IMR-90 (cell line): Measurements from ENCODE around the gene CST5. TPM values are rescaled to one million over a fixed set of nuclear protein-coding genes. Genes with fewer than 3 reads are reported as not detected.

Experiments used
- ATAC-seq: fragments of 200-7000 bp; cut with Tn5 transposase; 2 replicates; pipeline ENCODE4 v1.9.1; 2020; ENCODE audit warnings: low read depth, mild to moderate bottlenecking, moderate library complexity
- BruUV-seq: library from RNA; stranded (reverse); fragments of 400-500 nt; replicated peaks from 2 replicates; lab custom pipeline; 2021; lab: Mats Ljungman, UMichigan
- CTCF ChIA-PET: fragments of 300-600 bp; formaldehyde crosslinking; extraction: SDS; loops from one replicate; lab custom pipeline; 2021; ENCODE audit warnings: antibody characterized with exemption; lab: Yijun Ruan, JAX
- POLR2A ChIA-PET: fragments of 300-600 bp; sonication (Branson Sonifier 250); formaldehyde crosslinking; loops from one replicate; lab custom pipeline; 2022; ENCODE audit warnings: antibody characterized with exemption; ENCODE audit not compliant: unreplicated experiment; lab: Charles Lee
- DNase-seq: peaks from one replicate; pipeline ENCODE4 v3.0.0; 2013
- H2AFZ ChIP-seq: replicated peaks from 2 replicates; pipeline ENCODE3; 2013; ENCODE audit warnings: low read length, mild to moderate bottlenecking; ENCODE audit not compliant: poor library complexity
- H2AK5ac ChIP-seq: 2 replicates; pipeline ENCODE4 v1.6.1; 2013; ENCODE audit warnings: low read depth, low read length, inconsistent platforms
- H2AK9ac ChIP-seq: replicated peaks from 2 replicates; pipeline ENCODE3; 2013; ENCODE audit warnings: mild to moderate bottlenecking, low read depth, low read length, moderate library complexity; ENCODE audit not compliant: poor library complexity
- H2BK120ac ChIP-seq: 2 replicates; pipeline ENCODE4 v1.6.1; 2013; ENCODE audit warnings: low read depth, low read length, inconsistent platforms
- H2BK15ac ChIP-seq: 3 replicates; pipeline ENCODE4 v1.6.1; 2013; ENCODE audit warnings: low read depth, low read length, inconsistent platforms
- H2BK20ac ChIP-seq: 2 replicates; pipeline ENCODE4 v1.6.1; 2013; ENCODE audit warnings: low read depth, mild to moderate bottlenecking, inconsistent platforms, low read length, moderate library complexity
- H2BK5ac ChIP-seq: 2 replicates; pipeline ENCODE4 v1.6.1; 2013; ENCODE audit warnings: mild to moderate bottlenecking, low read depth, low read length, inconsistent platforms; ENCODE audit not compliant: poor library complexity, severe bottlenecking
- H3K14ac ChIP-seq: replicated peaks from 2 replicates; pipeline ENCODE4 v1.6.1; 2013; ENCODE audit warnings: low read depth, low read length, inconsistent platforms
- H3K18ac ChIP-seq: 2 replicates; pipeline ENCODE4 v1.6.1; 2013; ENCODE audit warnings: low read depth, low read length, control low read depth
- H3K23ac ChIP-seq: 2 replicates; pipeline ENCODE4 v1.6.1; 2013; ENCODE audit warnings: low read depth, low read length, inconsistent platforms
- H3K27ac ChIP-seq: 2 replicates; pipeline ENCODE4 v1.5.1; 2013; ENCODE audit warnings: mild to moderate bottlenecking, control low read depth, low read length; ENCODE audit not compliant: insufficient read depth
- H3K27me3 ChIP-seq: 2 replicates; pipeline ENCODE4 v1.6.1; 2013; ENCODE audit warnings: low read length; ENCODE audit not compliant: control insufficient read depth, insufficient read depth
- H3K36me3 ChIP-seq: 2 replicates; pipeline ENCODE4 v1.6.1; 2013; ENCODE audit warnings: low read length, mixed read lengths; ENCODE audit not compliant: control insufficient read depth, insufficient read depth
- H3K4ac ChIP-seq: 2 replicates; pipeline ENCODE4 v1.6.1; 2013; ENCODE audit warnings: low read depth, low read length, inconsistent platforms
- H3K4me1 ChIP-seq: 2 replicates; pipeline ENCODE4 v1.6.1; 2013; ENCODE audit warnings: low read length, mixed read lengths; ENCODE audit not compliant: control insufficient read depth, insufficient read depth
- H3K4me2 ChIP-seq: 2 replicates; pipeline ENCODE4 v1.6.1; 2013; ENCODE audit warnings: low read depth, mild to moderate bottlenecking, control low read depth, low read length, moderate library complexity
- H3K4me3 ChIP-seq: 2 replicates; pipeline ENCODE4 v1.5.1; 2013; ENCODE audit warnings: low read depth, mild to moderate bottlenecking, control low read depth, low read length, moderate library complexity; ENCODE audit not compliant: insufficient read depth
- H3K56ac ChIP-seq: 2 replicates; pipeline ENCODE4 v1.6.1; 2013; ENCODE audit warnings: low read length, inconsistent platforms; ENCODE audit not compliant: insufficient read depth; ENCODE audit errors: extremely low read depth
- H3K79me1 ChIP-seq, 2 experiments: 2 replicates each; pipeline ENCODE4 v1.6.1; 2013; ENCODE audit warnings: low read length in 2 of 2, inconsistent platforms in 1 of 2, low read depth in 1 of 2
- H3K9ac ChIP-seq: 2 replicates; pipeline ENCODE4 v1.6.1; 2013; ENCODE audit warnings: low read depth, low read length, control low read depth
- H3K9me1 ChIP-seq: 2 replicates; pipeline ENCODE4 v1.6.1; 2013; ENCODE audit warnings: low read length, inconsistent platforms; ENCODE audit not compliant: insufficient read depth
- H3K9me3 ChIP-seq: 2 replicates; pipeline ENCODE4 v1.6.1; 2013; ENCODE audit warnings: low read length; ENCODE audit not compliant: control insufficient read depth, insufficient read depth
- H4K20me1 ChIP-seq: 2 replicates; pipeline ENCODE4 v1.6.1; 2013; ENCODE audit warnings: low read length, inconsistent platforms; ENCODE audit not compliant: insufficient read depth
- H4K5ac ChIP-seq: 2 replicates; pipeline ENCODE4 v1.6.1; 2013; ENCODE audit warnings: mild to moderate bottlenecking, low read depth, low read length, control low read depth
- H4K8ac ChIP-seq, 2 experiments: 2 replicates each; pipeline ENCODE4 v1.6.1; 2013; ENCODE audit warnings: low read depth in 2 of 2, low read length in 2 of 2, control low read depth in 1 of 2, inconsistent platforms in 1 of 2
- H4K91ac ChIP-seq: 2 replicates; pipeline ENCODE4 v1.6.1; 2013; ENCODE audit warnings: low read depth, low read length, inconsistent platforms; ENCODE audit not compliant: insufficient read depth
- CEBPB ChIP-seq: IDR thresholded peaks from 2 replicates; pipeline ENCODE4 v1.6.1; 2012; ENCODE audit warnings: low read depth, low read length, improper control_type of control experiment
- CHD1 ChIP-seq: IDR thresholded peaks from 2 replicates; pipeline ENCODE4 v1.6.1; 2012; ENCODE audit warnings: low read depth, low read length, improper control_type of control experiment
- FOS ChIP-seq: fragments of 150-350 bp; IDR thresholded peaks from 2 replicates; pipeline ENCODE4 v1.6.1; 2016; ENCODE audit warnings: low read depth, low read length
- MAFK ChIP-seq: IDR thresholded peaks from 2 replicates; pipeline ENCODE4 v1.6.1; 2012; ENCODE audit warnings: low read depth, low read length, improper control_type of control experiment
- MAZ ChIP-seq: IDR thresholded peaks from 2 replicates; pipeline ENCODE4 v1.6.1; 2012; ENCODE audit warnings: low read depth, mild to moderate bottlenecking, low read length, improper control_type of control experiment, moderate library complexity, borderline replicate concordance
- POLR2A ChIP-seq: IDR thresholded peaks from 2 replicates; pipeline ENCODE4 v1.6.1; 2012; ENCODE audit warnings: mild to moderate bottlenecking, low read depth, low read length
- RCOR1 ChIP-seq: IDR thresholded peaks from 2 replicates; pipeline ENCODE4 v1.6.1; 2012; ENCODE audit warnings: mild to moderate bottlenecking, low read length, improper control_type of control experiment; ENCODE audit not compliant: insufficient replicate concordance
- WGBS, 2 experiments: methylation state at CpG; one replicate each; pipeline versions ENCODE4 v1.1.5 to v1.1.7; 2013; ENCODE audit warnings: missing lambda C conversion rate in 2 of 2; ENCODE audit not compliant: insufficient read length in 1 of 2; ENCODE audit errors: extremely low coverage in 2 of 2; 5-methylcytosine and 5-hydroxymethylcytosine counted together
- dilution Hi-C: fragments of 300-500 bp; cut with HindIII; formaldehyde crosslinking; loops from one replicate; pipeline ENCODE4 v1.14.3; 2018; ENCODE audit warnings: low sequenced_read_pairs; ENCODE audit not compliant: unreplicated experiment
- in situ Hi-C: fragments of 300-500 bp; cut with MboI; formaldehyde crosslinking; loops from 3 replicates; pipeline ENCODE4 v1.14.3; 2019; ENCODE audit warnings: low sequenced_read_pairs, inconsistent platforms, mixed read lengths
- intact Hi-C: fragments of 100-400 bp; cut with micrococcal nuclease; formaldehyde crosslinking; loops from 2 replicates; pipeline ENCODE4 v1.10.0; 2022
- polyA plus RNA-seq, 3 experiments: library from polyadenylated mRNA; depleted of rRNA; stranded (reverse); fragments of >200 nt; gene quantifications; 2 replicates each; pipeline ENCODE4 v1.2.3, GENCODE V29; 2012; ENCODE audit warnings: low replicate concordance in 1 of 3
- total RNA-seq: library from RNA; depleted of rRNA; stranded (reverse); fragments of >200 nt; gene quantifications from 2 replicates; pipeline ENCODE4 v1.2.3, GENCODE V29; 2012
- TF ChIP-seq, protein P1 (sequence below): fragments of 150-350 bp; IDR thresholded peaks from 2 replicates; pipeline ENCODE4 v1.6.1; 2017; ENCODE audit warnings: mild to moderate bottlenecking, antibody characterized with exemption, low read length, low read depth

CST5 gene
- total and polyA plus RNA-seq, 2 of the 4 experiments (the other 2 are of a cell fraction): not detected

DNA sequence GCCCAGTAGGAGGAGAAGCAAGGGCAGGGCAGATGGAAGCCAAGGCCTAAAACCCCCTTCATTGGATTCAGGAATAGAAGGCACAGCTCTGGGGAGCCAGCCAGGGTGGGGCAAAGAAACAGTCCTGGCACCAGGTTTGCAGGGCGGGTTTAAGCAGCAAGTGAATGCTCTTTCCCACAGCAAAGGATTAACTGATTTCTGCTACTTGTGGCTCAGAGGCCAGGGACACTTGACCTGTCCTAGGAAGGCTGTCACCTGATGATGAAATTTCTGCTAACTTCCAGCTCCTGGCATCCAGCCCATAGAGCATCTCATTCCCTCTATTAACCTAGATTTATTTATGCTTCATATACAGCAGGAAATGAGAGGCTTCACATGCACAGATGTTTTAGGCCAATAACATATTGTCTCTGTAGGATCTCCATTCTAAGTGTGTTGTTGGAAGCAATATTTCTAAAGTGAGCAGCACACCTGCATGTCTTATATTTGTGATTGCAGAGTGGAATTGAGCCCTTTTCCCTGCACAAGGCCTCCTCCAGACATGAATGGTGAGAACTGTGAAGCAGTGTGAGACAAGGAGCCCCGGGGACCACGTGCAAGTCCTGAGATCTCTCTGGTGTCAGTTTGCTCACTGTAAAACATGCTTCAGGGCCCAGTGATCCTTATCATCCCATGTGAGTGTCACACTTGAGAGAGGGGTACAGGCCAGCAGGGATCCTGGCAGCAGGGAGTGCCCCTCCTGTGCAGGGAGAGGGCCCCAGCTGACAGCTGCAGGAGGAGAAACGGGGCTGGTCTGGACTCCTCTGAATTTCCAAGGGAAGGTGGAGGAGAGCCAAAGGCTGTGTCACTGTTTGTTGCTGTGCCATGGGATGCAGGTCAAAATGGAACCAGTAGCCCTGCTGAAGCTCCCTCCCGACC is 41.1 kb upstream of the CST5 start (continued):
- no peak for TF ChIP-seq FOS

DNA sequence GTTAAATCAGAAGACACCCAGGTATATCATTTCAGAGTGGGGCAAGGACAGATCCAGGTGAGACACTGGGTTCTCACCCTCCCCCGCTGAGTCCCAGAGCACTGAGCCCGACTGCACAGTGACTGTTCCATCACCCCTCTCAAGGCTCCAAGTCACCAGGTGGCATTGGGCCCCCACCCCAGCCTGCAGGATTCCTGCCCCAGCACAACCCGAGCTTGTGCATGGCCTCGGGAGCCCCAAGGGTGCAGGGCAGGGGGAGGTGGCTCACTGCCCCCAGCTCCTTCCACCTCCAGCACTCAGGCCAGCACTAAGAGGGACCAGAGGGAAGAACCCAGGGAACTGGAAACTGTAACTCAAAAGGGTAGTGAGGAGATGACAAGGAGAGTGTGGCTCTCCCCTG is 39.3 kb upstream of the CST5 start:
- H3K4me3 ChIP-seq: no peak overlapping the region
- H4K20me1 ChIP-seq: no peaks in the 10 kb centered on the region
- H3K9ac ChIP-seq: no peak overlapping the region
- H3K9me3 ChIP-seq: no peaks in the 10 kb centered on the region
- no peaks in the 10 kb centered on the region for H3K36me3 ChIP-seq
- no peaks in the 10 kb centered on the region for H3K4me1 ChIP-seq
- no peaks in the 10 kb centered on the region for H3K9me1 ChIP-seq
- no peak overlapping the region for H4K91ac ChIP-seq
- H3K79me1 ChIP-seq: no peaks in the 10 kb centered on the region
- no peak overlapping the region for H3K18ac ChIP-seq
- intact Hi-C loops (no loop called here), dilution Hi-C loops (no loop called here), in situ Hi-C loops (no loop called here)
- POLR2A ChIA-PET: no interaction called here
- DNase-seq: no peak
- no TSS peak for BruUV-seq
- CTCF ChIA-PET: no interaction called here
- H3K4me2 ChIP-seq: no peak overlapping the region
- no peak overlapping the region for H4K8ac ChIP-seq
- H3K4ac ChIP-seq: no peak overlapping the region
- H2BK15ac ChIP-seq: no peak overlapping the region
- no peak overlapping the region for H4K5ac ChIP-seq
- ATAC-seq: no peak
- H3K56ac ChIP-seq: no peak overlapping the region
- no peak overlapping the region for H3K27ac ChIP-seq
- H3K27me3 ChIP-seq: no peaks in the 10 kb centered on the region; the same call in 1 of the 2 replicates
- WGBS, 2 experiments: no CpG with 5 or more reads among the region's 4 CpGs
- H2BK5ac ChIP-seq: no peak overlapping the region
- no peak overlapping the region for H2BK20ac ChIP-seq
- H3K14ac ChIP-seq: no peak overlapping the region
- no peak overlapping the region for H2AK5ac ChIP-seq
- no peak overlapping the region for H2AFZ ChIP-seq
- H3K23ac ChIP-seq: no peak overlapping the region
- no peak for TF ChIP-seq POLR2A
- TF ChIP-seq RCOR1: no peak
- TF ChIP-seq MAZ: no peak
- TF ChIP-seq MAFK: no peak
- no peak for TF ChIP-seq CEBPB
- TF ChIP-seq, protein P1, sequence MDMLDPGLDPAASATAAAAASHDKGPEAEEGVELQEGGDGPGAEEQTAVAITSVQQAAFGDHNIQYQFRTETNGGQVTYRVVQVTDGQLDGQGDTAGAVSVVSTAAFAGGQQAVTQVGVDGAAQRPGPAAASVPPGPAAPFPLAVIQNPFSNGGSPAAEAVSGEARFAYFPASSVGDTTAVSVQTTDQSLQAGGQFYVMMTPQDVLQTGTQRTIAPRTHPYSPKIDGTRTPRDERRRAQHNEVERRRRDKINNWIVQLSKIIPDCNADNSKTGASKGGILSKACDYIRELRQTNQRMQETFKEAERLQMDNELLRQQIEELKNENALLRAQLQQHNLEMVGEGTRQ: no peak
- no peak for TF ChIP-seq CHD1
- no peak for TF ChIP-seq FOS
- H2AK9ac ChIP-seq: no peak overlapping the region
- H2BK120ac ChIP-seq: no peak overlapping the region
